Neural cell (in vitro differentiated cells): Measurements from ENCODE around the gene BMI1. TPM values are rescaled to one million over a fixed set of nuclear protein-coding genes. Genes with fewer than 3 reads are reported as not detected.

Experiments used
- H2AFZ ChIP-seq: fragments of 200-600, 300-800 bp; sonication (generic), shearing (Covaris generic); 2 replicates; pipeline ENCODE4 v1.6.0; 2014; ENCODE audit warnings: low read depth, mild to moderate bottlenecking, antibody characterized with exemption, low read length, moderate library complexity
- H3F3A ChIP-seq: fragments of 200-600 bp; shearing (Covaris generic); 2 replicates; pipeline ENCODE4 v1.6.1; 2016; ENCODE audit warnings: mild to moderate bottlenecking, moderate library complexity, mixed read lengths, antibody characterized with exemption, low read length; ENCODE audit not compliant: insufficient read depth, poor library complexity, severe bottlenecking
- H3K27ac ChIP-seq: fragments of 200-600, 300-800 bp; sonication (generic), shearing (Covaris generic); 2 replicates; pipeline ENCODE4 v1.5.1; 2014; ENCODE audit warnings: mild to moderate bottlenecking, low read length, moderate library complexity
- H3K27me3 ChIP-seq: fragments of 300-800, 200-600 bp; sonication (generic), shearing (Covaris generic); 2 replicates; pipeline ENCODE4 v1.6.0; 2014; ENCODE audit warnings: mild to moderate bottlenecking, low read depth, low read length, moderate library complexity; ENCODE audit not compliant: insufficient read depth
- H3K36me3 ChIP-seq: fragments of 300-800, 200-600 bp; sonication (generic), shearing (Covaris generic); 2 replicates; pipeline ENCODE4 v1.5.1; 2014; ENCODE audit warnings: mild to moderate bottlenecking, antibody characterized with exemption, low read length, moderate library complexity; ENCODE audit not compliant: insufficient read depth
- H3K4me2 ChIP-seq: fragments of 300-800, 200-600 bp; sonication (generic), shearing (Covaris generic); 2 replicates; pipeline ENCODE4 v1.6.0; 2014; ENCODE audit warnings: mild to moderate bottlenecking, low read length
- H3K4me3 ChIP-seq: fragments of 300-800, 200-600 bp; sonication (generic), shearing (Covaris generic); 2 replicates; pipeline ENCODE4 v1.5.1; 2014; ENCODE audit warnings: mild to moderate bottlenecking, low read length, moderate library complexity
- H3K79me2 ChIP-seq: fragments of 200-600 bp; shearing (Covaris generic); replicated peaks from 2 replicates; pipeline ENCODE4 v1.6.0; 2014; ENCODE audit warnings: mild to moderate bottlenecking, low read length, moderate library complexity; ENCODE audit not compliant: insufficient read depth
- H3K9ac ChIP-seq: fragments of 300-800, 200-600 bp; sonication (generic), shearing (Covaris generic); 2 replicates; pipeline ENCODE4 v1.6.1; 2016; ENCODE audit warnings: mild to moderate bottlenecking, low read length, mixed read lengths
- H3K9me2 ChIP-seq: fragments of 200-600 bp; shearing (Covaris generic); 2 replicates; pipeline ENCODE4 v1.6.1; 2016; ENCODE audit warnings: mild to moderate bottlenecking, low read length, mixed read lengths; ENCODE audit not compliant: insufficient read depth
- H3K9me3 ChIP-seq: fragments of 200-600, 300-800 bp; sonication (generic), shearing (Covaris generic); 2 replicates; pipeline ENCODE4 v1.6.1; 2016; ENCODE audit warnings: mild to moderate bottlenecking, mixed run types, low read length, moderate library complexity, mixed read lengths
- H4K20me1 ChIP-seq: fragments of 200-600 bp; shearing (Covaris generic); 2 replicates; pipeline ENCODE4 v1.6.1; 2016; ENCODE audit warnings: mild to moderate bottlenecking, mixed run types; ENCODE audit not compliant: insufficient read depth
- CTCF ChIP-seq: fragments of 450-650 bp; IDR thresholded peaks from 2 replicates; pipeline ENCODE4 v1.5.1; 2014; ENCODE audit warnings: antibody characterized with exemption, mild to moderate bottlenecking, moderate library complexity; ENCODE audit not compliant: poor library complexity, severe bottlenecking
- EP300 ChIP-seq: fragments of 450-650 bp; conservative IDR thresholded peaks from 2 replicates; pipeline ENCODE4 v1.6.1; 2014; ENCODE audit warnings: antibody characterized with exemption, mild to moderate bottlenecking, moderate library complexity; ENCODE audit not compliant: poor library complexity, severe bottlenecking
- EZH2 ChIP-seq: fragments of 200-600, 300-800 bp; shearing (Covaris generic), sonication (generic); IDR thresholded peaks from 2 replicates; pipeline ENCODE4 v1.6.1; 2014; ENCODE audit warnings: antibody characterized with exemption, low read length, borderline replicate concordance, mild to moderate bottlenecking; ENCODE audit not compliant: insufficient read depth, poor library complexity, severe bottlenecking
- MXI1 ChIP-seq: fragments of 450-650 bp; conservative IDR thresholded peaks from 2 replicates; pipeline ENCODE4 v1.6.1; 2014; ENCODE audit warnings: antibody characterized with exemption, mild to moderate bottlenecking; ENCODE audit not compliant: poor library complexity, severe bottlenecking
- POLR2AphosphoS5 ChIP-seq: IDR thresholded peaks from 2 replicates; pipeline ENCODE4 v1.6.1; 2012
- RAD21 ChIP-seq: fragments of 450-650 bp; conservative IDR thresholded peaks from 2 replicates; pipeline ENCODE4 v1.6.1; 2014; ENCODE audit warnings: antibody characterized with exemption, mild to moderate bottlenecking, moderate library complexity
- REST ChIP-seq: IDR thresholded peaks from 2 replicates; pipeline ENCODE4 v1.6.1; 2012; ENCODE audit warnings: borderline replicate concordance
- SMC3 ChIP-seq: fragments of 450-650 bp; conservative IDR thresholded peaks from 2 replicates; pipeline ENCODE4 v1.6.1; 2014; ENCODE audit warnings: antibody characterized with exemption, mild to moderate bottlenecking, moderate library complexity; ENCODE audit not compliant: poor library complexity
- TAF1 ChIP-seq: IDR thresholded peaks from 2 replicates; pipeline ENCODE4 v1.6.1; 2012; ENCODE audit warnings: low read depth
- polyA plus RNA-seq: library from polyadenylated mRNA; depleted of rRNA; stranded (reverse); fragments of >200 nt; gene quantifications from 2 replicates; pipeline ENCODE4 v1.2.3, GENCODE V29; 2014

Gene BMI1
- polyA plus RNA-seq, 1 donor from 2014 or later: 86.8 TPM

GRCh38 chr10:22332116-22332692 is 11.3 kb downstream of the BMI1 start:
- Histone ChIP-seq H3K4me3 (no peak overlapping the region), H3K9me3 (peaks cover 13% of the 10 kb centered on the region), H2AFZ (no peak overlapping the region), H3K27ac (no peak overlapping the region), H3K9ac (no peak overlapping the region), H3K27me3 (peaks cover 63% of the 10 kb centered on the region), H4K20me1 (no peaks in the 10 kb centered on the region), H3K79me2 (peaks cover 8% of the 10 kb centered on the region), H3K4me2 (no peak overlapping the region), H3F3A (no peaks in the 10 kb centered on the region), H3K9me2 (no peaks in the 10 kb centered on the region), H3K36me3 (peaks cover 18% of the 10 kb centered on the region)
- no peak for TF ChIP-seq EP300
- TF ChIP-seq SMC3: no peak
- no peak for TF ChIP-seq EZH2
- no peak for TF ChIP-seq RAD21
- no peak for TF ChIP-seq CTCF
- no peak for TF ChIP-seq MXI1
- TF ChIP-seq POLR2AphosphoS5: no peak
- no peak for TF ChIP-seq REST
- TF ChIP-seq TAF1: no peak

DNA sequence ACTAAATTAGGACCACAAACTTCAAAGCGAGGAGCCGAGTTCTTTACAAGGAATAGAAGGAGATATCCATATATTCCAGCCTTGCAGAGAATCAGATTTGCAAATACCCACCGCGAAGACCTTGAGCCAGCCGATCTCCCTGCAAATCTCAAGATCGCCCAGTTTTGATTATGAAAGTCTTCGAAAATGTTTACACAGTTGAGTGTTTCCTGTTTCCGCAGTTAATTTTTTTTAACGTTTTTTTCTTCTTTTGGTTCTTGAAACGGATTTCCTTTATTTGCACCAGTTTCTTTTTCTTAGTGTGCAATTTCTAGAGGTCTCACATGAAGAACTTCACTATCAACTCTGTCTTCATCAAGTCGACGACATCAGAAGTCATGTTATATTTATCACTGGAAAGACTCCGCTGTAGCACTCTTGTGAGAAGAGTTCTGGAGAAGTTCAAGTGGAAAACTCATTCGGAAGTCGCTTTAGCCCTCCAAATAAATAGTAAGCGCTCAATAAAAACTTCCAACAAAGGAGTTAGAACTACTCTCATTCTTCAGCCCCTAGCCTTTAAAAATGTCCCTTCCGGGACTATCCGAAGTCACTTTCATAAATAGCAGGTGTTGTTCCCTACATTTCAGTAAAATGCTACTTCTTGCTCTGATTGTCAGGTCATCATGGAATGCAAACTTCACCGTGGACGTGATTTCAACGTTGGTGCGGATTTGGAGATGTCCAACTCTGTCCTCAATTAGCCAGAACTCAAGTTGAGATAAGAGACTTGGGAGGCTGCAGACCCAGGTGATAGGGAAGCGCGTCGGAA is 12.5 kb downstream of the BMI1 start:
- H3F3A ChIP-seq: no peaks in the 10 kb centered on the region
- peaks cover 73% of the 10 kb centered on the region for H3K27me3 ChIP-seq
- H3K9me2 ChIP-seq: no peaks in the 10 kb centered on the region
- no peak overlapping the region for H2AFZ ChIP-seq
- TF ChIP-seq CTCF (no peak), RAD21 (no peak), POLR2AphosphoS5 (no peak), EZH2 (no peak), REST (no peak)
- no peak overlapping the region for H3K4me2 ChIP-seq
- H3K36me3 ChIP-seq: peaks cover 17% of the 10 kb centered on the region
- no peak overlapping the region for H3K9ac ChIP-seq
- H3K27ac ChIP-seq: no peak overlapping the region
- no peaks in the 10 kb centered on the region for H4K20me1 ChIP-seq
- peaks cover 13% of the 10 kb centered on the region for H3K9me3 ChIP-seq
- H3K79me2 ChIP-seq: peaks cover 3% of the 10 kb centered on the region
- no peak overlapping the region for H3K4me3 ChIP-seq
